Stimulated activated CD8-positive, alpha-beta memory T cell treated with anti-CD3 and anti-CD28 coated beads, Interleukin-2, amount 100 ng/mL, for 48 hours (primary cell): ENCODE data around the gene GHR.

Source experiments
- DNase-seq, 2 donors: peaks; one replicate each; pipeline ENCODE4 v3.0.0-alpha.2; 2020; ENCODE audit warnings: low read depth in 2 of 2

GHR gene

DNA sequence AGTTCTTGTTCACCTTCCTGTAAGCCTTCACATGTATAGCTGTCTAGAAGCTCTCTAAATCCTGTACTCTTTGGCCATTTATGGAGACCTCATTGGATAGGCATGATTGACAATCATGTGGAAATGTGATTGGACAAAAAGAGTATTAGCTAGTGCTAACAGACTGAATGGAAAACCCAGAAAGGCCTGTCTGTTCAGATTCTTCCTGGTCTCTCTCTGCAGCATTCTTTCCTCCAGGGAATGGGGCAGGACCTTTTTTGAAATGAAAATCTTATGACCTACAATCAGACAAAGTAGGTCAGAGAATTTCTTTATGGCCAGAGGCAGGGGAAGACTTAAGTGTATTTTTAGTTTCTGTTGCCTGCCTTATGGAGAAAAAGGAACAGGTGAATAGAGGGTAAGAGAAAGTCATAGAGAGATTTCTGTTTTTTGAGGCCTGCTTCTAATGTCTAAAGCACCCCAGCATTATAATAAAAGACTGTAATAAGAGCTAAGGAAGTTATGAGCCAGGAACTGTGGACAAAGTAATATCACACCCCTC lies 181.0 kb downstream of the GHR start:
- DNase-seq, result no peak

DNA sequence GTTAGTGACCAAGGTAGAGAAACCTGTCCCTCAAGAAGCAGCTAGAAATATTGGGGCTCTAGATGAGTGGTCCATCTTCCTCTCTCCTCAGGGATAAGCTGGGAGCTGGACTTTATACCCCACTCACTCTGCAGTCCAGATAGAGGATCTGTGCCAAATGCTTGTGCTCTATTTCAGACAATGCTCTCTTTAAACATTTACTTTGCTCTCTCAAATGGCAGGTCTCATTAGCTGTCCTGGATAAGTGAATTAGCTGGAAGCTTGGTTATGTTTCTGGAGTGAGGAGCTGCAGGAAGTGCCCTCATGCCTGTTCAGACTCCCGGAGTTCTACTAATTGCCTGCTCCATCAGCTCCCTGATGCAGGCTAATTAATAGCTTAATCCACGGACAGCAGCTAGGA lies 182.3 kb downstream of the GHR start:
- DNase-seq, result no peak

DNA sequence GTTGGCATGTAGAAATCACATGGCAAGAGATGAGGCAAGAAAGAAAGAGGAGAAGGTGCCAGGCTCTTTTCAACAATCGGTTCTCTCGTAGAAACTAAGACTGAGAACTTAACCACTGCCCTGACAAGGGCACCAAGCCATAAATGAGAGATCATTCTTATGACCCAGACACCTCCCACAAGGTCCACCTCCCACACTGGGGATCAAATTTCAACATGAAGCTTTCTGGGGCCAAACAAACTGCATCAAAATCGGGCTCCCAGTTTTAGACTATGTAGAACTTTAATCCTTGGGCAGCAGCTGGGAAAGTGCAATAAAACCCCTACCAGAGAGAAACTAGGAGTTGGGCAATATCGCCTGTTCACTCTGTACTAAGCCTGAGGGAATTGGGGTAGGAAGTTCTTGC lies 183.2 kb downstream of the GHR start:
- no peak for DNase-seq

DNA sequence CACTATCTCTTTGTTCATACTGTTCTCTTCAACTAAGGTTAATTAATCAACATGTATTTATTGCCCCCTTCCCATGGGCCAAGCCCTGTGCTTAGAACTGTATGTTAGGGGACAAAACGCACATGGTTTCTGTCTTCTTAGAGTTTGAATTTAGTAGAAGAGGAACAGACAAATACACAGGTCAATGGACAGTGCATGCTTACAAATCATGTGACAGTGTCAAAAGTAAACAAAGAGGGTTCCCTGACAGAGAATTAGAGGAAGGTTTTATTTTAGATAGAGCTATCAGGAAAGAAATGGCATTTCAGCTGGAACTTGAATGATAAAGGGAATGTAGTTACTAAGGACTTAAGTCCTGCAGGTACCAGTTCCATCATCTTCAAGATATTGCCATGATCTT lies 188.2 kb downstream of the GHR start:
- no peak for DNase-seq

DNA sequence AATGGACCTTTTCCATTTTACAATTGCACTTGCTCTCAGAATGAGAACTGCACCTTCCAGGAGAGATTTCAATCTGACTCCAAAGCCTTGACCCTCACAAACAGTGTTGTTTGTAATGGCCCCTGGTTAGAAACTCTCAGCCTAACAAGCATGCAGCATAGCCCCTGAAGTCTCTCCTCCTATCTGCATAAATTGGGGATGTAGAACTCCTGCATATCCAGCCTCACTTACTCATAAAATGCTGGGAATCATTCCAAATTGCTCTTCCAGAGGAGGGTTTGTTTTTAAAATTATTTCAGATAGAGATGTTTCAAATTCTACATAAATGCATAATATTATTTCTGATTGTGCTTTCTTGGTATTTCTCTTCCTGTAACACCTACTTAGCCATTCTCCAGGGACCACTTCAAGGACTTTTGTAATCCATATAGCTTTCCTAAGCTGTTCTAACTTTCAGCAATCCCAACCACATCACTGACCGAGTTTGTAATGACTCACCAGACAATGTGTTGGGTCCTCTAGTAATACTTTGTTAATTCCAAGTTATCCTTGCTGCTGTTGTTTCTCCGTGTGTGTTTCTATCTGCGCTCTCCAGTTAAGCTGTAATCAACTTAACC lies 189.6 kb downstream of the GHR start:
- DNase-seq, result no peak

GRCh38 chr5:42614509-42614908 lies 191.3 kb downstream of the GHR start:
- DNase-seq, result no peak

DNA sequence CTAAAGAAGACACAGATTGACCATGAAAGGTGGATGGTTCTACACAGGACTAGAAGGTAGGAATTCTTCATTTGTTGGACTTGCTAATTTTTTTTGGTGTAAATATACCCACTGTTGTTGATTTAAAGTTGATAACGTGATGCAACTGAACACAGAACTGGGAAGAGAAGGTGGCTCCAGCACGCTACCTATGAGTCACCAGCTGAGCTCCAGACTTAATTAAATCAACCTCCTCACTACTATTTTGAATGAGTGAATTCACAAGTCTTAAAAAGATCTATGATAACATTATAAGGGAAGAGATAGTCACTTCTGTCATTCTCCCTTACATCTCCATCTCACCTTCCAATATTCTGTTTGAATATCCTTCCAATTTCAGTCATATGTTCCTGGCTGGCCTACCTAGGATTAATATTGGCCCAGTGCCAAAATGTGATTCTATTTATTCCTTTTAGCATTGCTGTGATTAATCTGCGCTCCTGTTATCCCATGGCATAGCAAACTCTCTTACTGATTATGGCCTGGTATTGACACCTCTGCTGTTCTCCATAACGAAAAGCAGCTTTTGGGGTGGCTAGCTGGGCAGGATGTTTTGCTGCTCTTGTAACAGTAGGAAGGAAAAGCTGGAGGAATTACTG lies 197.5 kb downstream of the GHR start:
- no peak for DNase-seq

DNA sequence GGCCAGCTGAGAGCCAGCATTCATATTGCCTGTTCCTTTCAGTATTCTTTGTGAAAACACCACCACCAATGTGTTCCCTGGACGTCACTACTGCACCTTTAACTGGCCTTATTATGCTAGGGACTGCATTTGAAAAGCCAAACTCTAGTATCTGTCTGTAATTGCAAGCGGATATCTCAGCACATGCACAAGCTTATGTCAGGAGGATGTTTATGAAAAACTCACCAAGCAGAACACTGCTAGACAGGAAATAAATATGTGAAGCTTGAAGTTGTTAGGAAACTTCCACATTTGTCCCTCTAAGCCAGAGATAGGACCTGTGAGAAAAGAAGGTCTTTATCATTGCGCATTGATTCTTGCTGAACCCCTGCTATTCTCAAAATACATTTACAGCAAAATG lies 198.0 kb downstream of the GHR start:
- no peak for DNase-seq

DNA sequence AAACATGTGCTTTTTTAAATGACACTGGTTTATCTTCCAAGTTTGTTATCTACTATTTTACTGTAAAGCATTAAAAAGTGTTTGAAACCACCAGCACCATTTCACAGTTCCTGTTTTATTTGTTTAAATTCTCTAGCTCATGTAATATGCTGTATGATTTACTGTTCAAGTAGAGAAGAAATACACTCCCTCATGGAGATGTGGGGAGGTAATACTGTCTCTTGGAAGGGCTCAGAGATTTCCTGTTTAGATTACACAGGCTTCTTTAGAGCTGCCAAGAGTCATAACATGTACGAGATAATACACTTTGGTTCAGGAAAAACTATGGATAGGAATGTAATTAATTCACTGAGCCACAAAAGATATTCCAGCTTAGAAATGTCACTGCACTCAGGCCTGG lies 198.4 kb downstream of the GHR start:
- no peak for DNase-seq

- no peak for DNase-seq
Measured at GRCh38 chr5:42624912-42625311, 201.7 kb downstream of the GHR start.

GRCh38 chr5:42626462-42626861 lies 203.2 kb downstream of the GHR start:
- no peak for DNase-seq

GRCh38 chr5:42628821-42629220 lies 205.6 kb downstream of the GHR start:
- DNase-seq, result no peak

DNA sequence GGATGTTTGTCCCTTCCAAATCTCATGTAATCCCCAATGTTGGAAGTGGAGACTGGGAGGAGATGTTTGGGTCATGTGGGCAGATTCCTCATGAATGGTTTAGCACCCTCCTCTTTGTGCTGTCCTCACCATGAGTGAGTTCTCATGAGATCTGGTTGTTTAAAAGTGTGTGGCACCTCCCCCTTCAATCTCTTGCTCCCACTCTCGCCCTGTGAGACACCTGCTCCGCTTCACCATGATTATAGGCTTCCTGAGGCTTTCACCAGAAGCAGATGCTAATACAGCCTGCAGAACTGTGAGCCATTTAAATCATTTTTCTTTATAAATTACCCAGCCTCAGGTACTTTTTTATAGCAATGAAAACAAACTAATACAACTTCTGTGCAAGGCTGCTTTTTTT lies 206.0 kb downstream of the GHR start:
- DNase-seq, result no peak

DNA sequence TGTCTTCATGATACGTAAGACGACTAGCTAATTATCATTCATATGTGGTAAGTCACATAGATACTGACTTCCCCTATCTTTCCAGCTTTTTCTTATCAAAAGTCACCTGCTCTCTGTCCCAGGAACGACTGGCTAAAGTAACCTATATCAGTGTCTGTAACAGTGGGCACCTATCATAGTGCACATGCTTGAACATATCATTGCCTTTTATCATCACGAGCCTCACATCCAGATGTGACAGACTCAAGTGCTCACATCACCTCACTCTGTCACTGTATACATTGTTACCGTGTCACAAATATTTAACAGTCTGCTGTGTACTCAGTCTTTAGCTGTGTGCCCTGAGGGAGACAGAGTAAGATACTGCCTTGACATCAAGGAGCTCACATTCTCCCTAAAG lies 208.0 kb downstream of the GHR start:
- DNase-seq, result no peak

DNA sequence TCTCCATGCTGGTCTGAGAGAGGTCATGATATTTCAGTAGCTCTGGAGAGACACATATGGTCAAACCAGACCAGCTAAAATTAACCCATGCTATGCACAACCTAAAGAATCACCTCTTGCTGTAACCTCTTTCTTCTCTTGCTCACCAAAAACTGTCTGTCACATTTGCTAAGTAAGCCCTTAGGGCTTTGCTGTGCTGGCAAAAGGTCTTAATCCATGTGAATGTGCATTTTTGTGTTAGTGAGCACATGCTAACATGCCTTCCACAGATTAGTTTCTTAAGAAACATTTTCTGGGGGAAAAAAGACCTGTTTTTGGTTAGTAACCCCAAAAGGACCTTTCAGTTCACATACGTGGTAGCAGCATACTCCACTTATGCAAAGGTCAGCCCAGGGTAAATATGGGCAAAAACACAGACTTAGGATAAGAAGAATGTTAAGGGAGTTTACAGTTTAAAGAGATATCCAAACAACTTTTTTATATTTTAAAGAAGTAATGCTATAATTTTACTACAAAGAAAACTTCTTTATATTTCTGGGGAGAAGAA lies 209.2 kb downstream of the GHR start:
- DNase-seq, result no peak

DNA sequence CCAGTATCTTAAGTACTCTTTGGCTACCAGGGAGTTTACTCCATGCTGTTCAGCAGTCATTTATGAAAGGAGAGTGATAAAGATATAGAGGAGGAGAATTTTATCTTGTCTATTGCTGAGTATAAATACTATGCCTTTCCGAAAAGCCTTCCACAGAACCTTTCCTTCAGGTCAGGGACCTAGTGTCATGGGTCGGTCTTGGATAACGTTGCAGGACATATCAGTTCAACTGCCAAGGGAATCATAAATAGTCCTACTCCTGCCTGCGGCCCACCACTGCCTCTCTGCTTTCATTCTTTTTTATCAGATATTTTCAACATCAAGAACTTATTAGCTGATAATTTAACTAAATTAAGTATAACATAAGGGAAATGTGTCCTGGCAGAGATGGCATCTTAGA lies 211.3 kb downstream of the GHR start:
- DNase-seq, result no peak

DNA sequence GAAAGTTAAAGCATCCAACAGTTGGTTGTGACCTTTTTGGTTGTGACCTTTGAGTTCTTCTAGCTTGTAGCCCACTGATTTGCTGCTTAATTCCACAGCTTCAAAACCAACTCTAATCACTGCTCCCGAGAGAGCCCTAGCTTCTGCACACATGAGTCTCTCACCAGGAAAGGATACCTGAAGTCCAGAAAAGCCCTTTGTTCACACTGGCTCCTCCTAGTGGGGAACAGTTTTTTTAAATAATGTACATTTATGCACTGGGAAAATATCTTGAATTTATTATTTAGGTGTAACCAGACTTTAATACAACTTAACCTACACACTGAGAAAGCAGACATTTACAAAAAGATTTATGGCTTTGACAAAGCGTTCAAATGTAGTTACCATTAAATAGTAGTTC lies 213.2 kb downstream of the GHR start:
- no peak for DNase-seq

GRCh38 chr5:42636946-42637345 lies 213.7 kb downstream of the GHR start:
- DNase-seq, result no peak

DNA sequence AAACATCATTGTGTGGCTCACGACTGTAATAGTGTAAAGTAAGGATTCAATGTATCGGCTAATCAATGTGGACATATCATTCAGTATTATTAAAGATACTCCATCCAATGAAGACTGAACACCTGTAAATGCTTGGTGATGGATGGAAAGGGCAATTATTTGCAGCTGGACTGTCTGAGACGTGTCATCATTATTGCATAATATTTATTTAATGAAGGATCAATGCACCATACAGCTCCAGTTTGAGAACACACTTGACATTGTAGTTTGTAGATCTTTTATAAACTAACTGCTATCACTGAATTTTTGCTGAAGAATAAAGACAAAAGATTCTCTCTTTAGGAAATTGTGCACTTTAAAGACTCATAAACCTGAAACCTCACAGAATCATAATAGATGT lies 215.7 kb downstream of the GHR start:
- DNase-seq, result no peak

GRCh38 chr5:42640835-42641234 lies 217.6 kb downstream of the GHR start:
- no peak for DNase-seq

GRCh38 chr5:42641336-42642005 lies 218.2 kb downstream of the GHR start:
- no peak for DNase-seq

DNA sequence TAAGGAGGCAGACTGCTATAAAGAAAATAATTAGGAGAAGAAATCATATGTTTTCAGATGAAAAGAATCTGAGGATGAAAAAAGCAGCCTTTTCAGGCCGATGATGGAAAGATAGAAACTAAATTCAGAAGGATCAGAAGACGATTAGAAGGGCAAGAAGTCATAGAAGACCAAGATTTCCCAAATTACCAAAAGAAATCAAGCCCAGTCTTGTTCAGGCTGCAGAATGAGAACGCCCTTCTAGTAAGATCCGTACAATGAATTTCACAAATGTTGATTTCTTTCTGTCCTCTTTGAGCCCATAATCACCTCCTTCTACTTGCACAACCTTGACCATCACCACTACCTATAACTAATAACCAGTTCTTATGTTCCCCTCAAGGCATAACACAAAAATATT lies 218.8 kb downstream of the GHR start:
- DNase-seq, result no peak

- no peak for DNase-seq
Measured at GRCh38 chr5:42643360-42643759, 220.1 kb downstream of the GHR start.
